Neural cell (in vitro differentiated cells): ENCODE measurements around the gene C1orf50.

Experiments used
- CTCF ChIP-seq: fragments of 450-650 bp; IDR thresholded peaks from 2 replicates; pipeline ENCODE4 v1.5.1; 2014; ENCODE audit warnings: antibody characterized with exemption, mild to moderate bottlenecking, moderate library complexity; ENCODE audit not compliant: poor library complexity, severe bottlenecking
- REST ChIP-seq: IDR thresholded peaks from 2 replicates; pipeline ENCODE4 v1.6.1; 2012; ENCODE audit warnings: borderline replicate concordance

- TF ChIP-seq CTCF (no peak), REST (no peak)
Observed at GRCh38 chr1:42768172-42768571, 1.1 kb downstream of the C1orf50 start.
